ENCODE data around the gene CD300LF.

DNA sequence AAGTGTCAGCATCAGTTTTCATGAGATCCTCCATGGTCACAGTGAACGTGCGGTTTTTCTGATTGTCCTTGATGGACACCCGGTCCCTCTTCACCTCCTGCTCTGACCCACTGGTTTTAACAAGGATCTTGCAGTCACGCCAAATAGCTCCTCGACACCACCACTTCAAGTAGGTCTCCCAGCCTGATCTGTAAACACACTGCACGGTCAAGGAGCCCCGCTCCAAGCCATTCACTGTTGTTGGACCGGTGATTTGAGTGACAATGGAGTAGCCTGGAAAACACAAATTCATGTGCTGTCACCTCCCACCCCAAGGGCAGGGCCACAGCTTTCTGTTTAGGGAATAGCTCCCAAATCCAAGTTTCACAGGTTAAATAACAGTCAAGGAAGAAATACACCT is 8.2 kb downstream of the CD300LF start:
- TF ChIP-seq SP1 (IDR thresholded peaks at IDR 0.05): no peak
- TF ChIP-seq, protein P1, sequence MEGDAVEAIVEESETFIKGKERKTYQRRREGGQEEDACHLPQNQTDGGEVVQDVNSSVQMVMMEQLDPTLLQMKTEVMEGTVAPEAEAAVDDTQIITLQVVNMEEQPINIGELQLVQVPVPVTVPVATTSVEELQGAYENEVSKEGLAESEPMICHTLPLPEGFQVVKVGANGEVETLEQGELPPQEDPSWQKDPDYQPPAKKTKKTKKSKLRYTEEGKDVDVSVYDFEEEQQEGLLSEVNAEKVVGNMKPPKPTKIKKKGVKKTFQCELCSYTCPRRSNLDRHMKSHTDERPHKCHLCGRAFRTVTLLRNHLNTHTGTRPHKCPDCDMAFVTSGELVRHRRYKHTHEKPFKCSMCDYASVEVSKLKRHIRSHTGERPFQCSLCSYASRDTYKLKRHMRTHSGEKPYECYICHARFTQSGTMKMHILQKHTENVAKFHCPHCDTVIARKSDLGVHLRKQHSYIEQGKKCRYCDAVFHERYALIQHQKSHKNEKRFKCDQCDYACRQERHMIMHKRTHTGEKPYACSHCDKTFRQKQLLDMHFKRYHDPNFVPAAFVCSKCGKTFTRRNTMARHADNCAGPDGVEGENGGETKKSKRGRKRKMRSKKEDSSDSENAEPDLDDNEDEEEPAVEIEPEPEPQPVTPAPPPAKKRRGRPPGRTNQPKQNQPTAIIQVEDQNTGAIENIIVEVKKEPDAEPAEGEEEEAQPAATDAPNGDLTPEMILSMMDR (IDR thresholded peaks at IDR 0.05; ENCODE audit: low read depth, low read length, missing input control): no peak
- no peak for TF ChIP-seq YY1 (IDR thresholded peaks at IDR 0.05)
- TF ChIP-seq, protein P2, sequence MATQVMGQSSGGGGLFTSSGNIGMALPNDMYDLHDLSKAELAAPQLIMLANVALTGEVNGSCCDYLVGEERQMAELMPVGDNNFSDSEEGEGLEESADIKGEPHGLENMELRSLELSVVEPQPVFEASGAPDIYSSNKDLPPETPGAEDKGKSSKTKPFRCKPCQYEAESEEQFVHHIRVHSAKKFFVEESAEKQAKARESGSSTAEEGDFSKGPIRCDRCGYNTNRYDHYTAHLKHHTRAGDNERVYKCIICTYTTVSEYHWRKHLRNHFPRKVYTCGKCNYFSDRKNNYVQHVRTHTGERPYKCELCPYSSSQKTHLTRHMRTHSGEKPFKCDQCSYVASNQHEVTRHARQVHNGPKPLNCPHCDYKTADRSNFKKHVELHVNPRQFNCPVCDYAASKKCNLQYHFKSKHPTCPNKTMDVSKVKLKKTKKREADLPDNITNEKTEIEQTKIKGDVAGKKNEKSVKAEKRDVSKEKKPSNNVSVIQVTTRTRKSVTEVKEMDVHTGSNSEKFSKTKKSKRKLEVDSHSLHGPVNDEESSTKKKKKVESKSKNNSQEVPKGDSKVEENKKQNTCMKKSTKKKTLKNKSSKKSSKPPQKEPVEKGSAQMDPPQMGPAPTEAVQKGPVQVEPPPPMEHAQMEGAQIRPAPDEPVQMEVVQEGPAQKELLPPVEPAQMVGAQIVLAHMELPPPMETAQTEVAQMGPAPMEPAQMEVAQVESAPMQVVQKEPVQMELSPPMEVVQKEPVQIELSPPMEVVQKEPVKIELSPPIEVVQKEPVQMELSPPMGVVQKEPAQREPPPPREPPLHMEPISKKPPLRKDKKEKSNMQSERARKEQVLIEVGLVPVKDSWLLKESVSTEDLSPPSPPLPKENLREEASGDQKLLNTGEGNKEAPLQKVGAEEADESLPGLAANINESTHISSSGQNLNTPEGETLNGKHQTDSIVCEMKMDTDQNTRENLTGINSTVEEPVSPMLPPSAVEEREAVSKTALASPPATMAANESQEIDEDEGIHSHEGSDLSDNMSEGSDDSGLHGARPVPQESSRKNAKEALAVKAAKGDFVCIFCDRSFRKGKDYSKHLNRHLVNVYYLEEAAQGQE (IDR thresholded peaks at IDR 0.05): no peak
- no peak for TF ChIP-seq FOXA1 (IDR thresholded peaks at IDR 0.05)

Data from liver (tissue), 3 donors.